HepG2 (cell line): ENCODE data around the gene CYTH1. TPM values are rescaled to one million over a fixed set of nuclear protein-coding genes. Genes with fewer than 3 reads are reported as not detected.

Experiments used
- BRCA1 ChIP-seq: sonication (generic); formaldehyde crosslinking; IDR thresholded peaks from 2 replicates; pipeline ENCODE4 v1.4.0; 2020; ENCODE audit warnings: missing genetic modification reagents
- CEBPB ChIP-seq: IDR thresholded peaks from 2 replicates; pipeline ENCODE4 v1.6.1; 2011; ENCODE audit warnings: low read depth, low read length, improper control_type of control experiment, borderline replicate concordance
- DNMT1 ChIP-seq: sonication (generic); formaldehyde crosslinking; IDR thresholded peaks from 2 replicates; pipeline ENCODE4 v1.5.1; 2020; ENCODE audit warnings: mild to moderate bottlenecking, missing genetic modification reagents
- GABPA ChIP-seq, 2 experiments: IDR thresholded peaks; 2 replicates each; pipeline ENCODE4 v1.6.1; 2011 to 2016; ENCODE audit warnings: low read depth in 2 of 2, low read length in 1 of 2, missing biosample characterization in 1 of 2, missing genetic modification characterization in 1 of 2
- GMEB2 ChIP-seq: IDR thresholded peaks from 2 replicates; pipeline ENCODE4 v1.6.1; 2016; ENCODE audit warnings: missing biosample characterization, missing genetic modification reagents, low read depth
- KLF11 ChIP-seq: IDR thresholded peaks from 2 replicates; pipeline ENCODE4 v1.6.1; 2016; ENCODE audit warnings: missing compliant biosample characterization
- MTF2 ChIP-seq: sonication (generic); formaldehyde crosslinking; IDR thresholded peaks from 2 replicates; pipeline ENCODE4 v1.5.0; 2020; ENCODE audit warnings: missing genetic modification reagents, borderline replicate concordance
- RAD21 ChIP-seq: fragments of 450-650 bp; formaldehyde crosslinking; IDR thresholded peaks from 2 replicates; pipeline ENCODE4 v1.5.0; 2020; ENCODE audit warnings: mild to moderate bottlenecking
- SP4 ChIP-seq: sonication (generic); formaldehyde crosslinking; IDR thresholded peaks from 2 replicates; pipeline ENCODE4 v1.8.1; 2023; ENCODE audit warnings: mild to moderate bottlenecking, missing genetic modification reagents
- STAG1 ChIP-seq: sonication (generic); formaldehyde crosslinking; IDR thresholded peaks from 2 replicates; pipeline ENCODE4 v1.4.0; 2020; ENCODE audit warnings: missing genetic modification reagents
- TEF ChIP-seq: sonication (generic); formaldehyde crosslinking; IDR thresholded peaks from 2 replicates; pipeline ENCODE4 v1.5.0; 2020; ENCODE audit warnings: missing genetic modification reagents
- ZBTB38 ChIP-seq: sonication (generic); formaldehyde crosslinking; IDR thresholded peaks from 2 replicates; pipeline ENCODE4 v1.5.1; 2020; ENCODE audit warnings: mild to moderate bottlenecking, missing genetic modification reagents
- ZBTB42 ChIP-seq: sonication (generic); formaldehyde crosslinking; IDR thresholded peaks from 2 replicates; pipeline ENCODE4 v1.5.0; 2020; ENCODE audit warnings: mild to moderate bottlenecking, missing genetic modification reagents
- ZBTB44 ChIP-seq: sonication (generic); formaldehyde crosslinking; IDR thresholded peaks from 2 replicates; pipeline ENCODE4 v1.4.0; 2020; ENCODE audit warnings: missing genetic modification reagents
- ZBTB7B ChIP-seq: sonication (generic); formaldehyde crosslinking; IDR thresholded peaks from 2 replicates; pipeline ENCODE4 v1.4.0; 2020; ENCODE audit warnings: missing genetic modification reagents
- ZFY ChIP-seq: sonication (generic); formaldehyde crosslinking; IDR thresholded peaks from 2 replicates; pipeline ENCODE4 v1.4.0; 2020; ENCODE audit warnings: missing genetic modification reagents
- ZNF30 ChIP-seq: sonication (generic); formaldehyde crosslinking; IDR thresholded peaks from 2 replicates; pipeline ENCODE4 v1.5.0; 2020; ENCODE audit warnings: mild to moderate bottlenecking, missing genetic modification reagents
- ZNF343 ChIP-seq: sonication (generic); formaldehyde crosslinking; IDR thresholded peaks from 2 replicates; pipeline ENCODE4 v1.4.0; 2020; ENCODE audit warnings: mild to moderate bottlenecking, missing genetic modification reagents
- ZNF431 ChIP-seq: sonication (generic); formaldehyde crosslinking; IDR thresholded peaks from 2 replicates; pipeline ENCODE4 v1.9.0; 2022; ENCODE audit warnings: missing genetic modification reagents, low read depth, mild to moderate bottlenecking, borderline replicate concordance
- ZNF44 ChIP-seq: sonication (generic); formaldehyde crosslinking; IDR thresholded peaks from 2 replicates; pipeline ENCODE4 v1.5.1; 2020; ENCODE audit warnings: mild to moderate bottlenecking, missing genetic modification reagents
- ZNF510 ChIP-seq: sonication (generic); formaldehyde crosslinking; IDR thresholded peaks from 2 replicates; pipeline ENCODE4 v1.4.0; 2020; ENCODE audit warnings: low read depth, mild to moderate bottlenecking, missing genetic modification reagents
- ZNF83 ChIP-seq: sonication (generic); formaldehyde crosslinking; IDR thresholded peaks from 2 replicates; pipeline ENCODE4 v1.4.0; 2020; ENCODE audit warnings: missing genetic modification reagents, mild to moderate bottlenecking, borderline replicate concordance
- ZSCAN20 ChIP-seq: sonication (generic); formaldehyde crosslinking; IDR thresholded peaks from 2 replicates; pipeline ENCODE4 v1.4.0; 2020; ENCODE audit warnings: missing genetic modification reagents, mild to moderate bottlenecking, borderline replicate concordance
- polyA plus RNA-seq, 8 experiments: library from polyadenylated mRNA; depleted of rRNA in 3 of 8; stranded (reverse) in 7 of 8; unstranded in 1 of 8; fragments of >200 nt; fragmentation: Illumina TruSeq in 4 of 8; extraction: Trizol in 4 of 8; gene quantifications; 2 replicates each; pipeline versions ENCODE4 v1.2.1 to v1.2.3, GENCODE V29; 2011 to 2016; ENCODE audit warnings: low read depth in 4 of 8, missing spikeins in 1 of 8, mixed read lengths in 1 of 8; ENCODE audit not compliant: insufficient read depth in 1 of 8
- total RNA-seq, 5 experiments: library from RNA; depleted of rRNA; stranded (reverse); fragments of >200 nt; fragmentation: Illumina TruSeq; extraction: Trizol; gene quantifications; 2 replicates each; pipeline ENCODE4 v1.2.3, GENCODE V29; 2016; ENCODE audit warnings: low read depth in 1 of 5
- TF ChIP-seq, protein P1 (sequence below): sonication (generic); formaldehyde crosslinking; IDR thresholded peaks from 2 replicates; pipeline ENCODE4 v1.9.0; 2021; ENCODE audit warnings: missing genetic modification reagents, borderline replicate concordance

The CYTH1 gene
- total and polyA plus RNA-seq, 2 of the 13 experiments (the other 11 are each of a cell fraction or from before 2014, with no cell fraction given): 20.1 to 48.9 TPM

DNA sequence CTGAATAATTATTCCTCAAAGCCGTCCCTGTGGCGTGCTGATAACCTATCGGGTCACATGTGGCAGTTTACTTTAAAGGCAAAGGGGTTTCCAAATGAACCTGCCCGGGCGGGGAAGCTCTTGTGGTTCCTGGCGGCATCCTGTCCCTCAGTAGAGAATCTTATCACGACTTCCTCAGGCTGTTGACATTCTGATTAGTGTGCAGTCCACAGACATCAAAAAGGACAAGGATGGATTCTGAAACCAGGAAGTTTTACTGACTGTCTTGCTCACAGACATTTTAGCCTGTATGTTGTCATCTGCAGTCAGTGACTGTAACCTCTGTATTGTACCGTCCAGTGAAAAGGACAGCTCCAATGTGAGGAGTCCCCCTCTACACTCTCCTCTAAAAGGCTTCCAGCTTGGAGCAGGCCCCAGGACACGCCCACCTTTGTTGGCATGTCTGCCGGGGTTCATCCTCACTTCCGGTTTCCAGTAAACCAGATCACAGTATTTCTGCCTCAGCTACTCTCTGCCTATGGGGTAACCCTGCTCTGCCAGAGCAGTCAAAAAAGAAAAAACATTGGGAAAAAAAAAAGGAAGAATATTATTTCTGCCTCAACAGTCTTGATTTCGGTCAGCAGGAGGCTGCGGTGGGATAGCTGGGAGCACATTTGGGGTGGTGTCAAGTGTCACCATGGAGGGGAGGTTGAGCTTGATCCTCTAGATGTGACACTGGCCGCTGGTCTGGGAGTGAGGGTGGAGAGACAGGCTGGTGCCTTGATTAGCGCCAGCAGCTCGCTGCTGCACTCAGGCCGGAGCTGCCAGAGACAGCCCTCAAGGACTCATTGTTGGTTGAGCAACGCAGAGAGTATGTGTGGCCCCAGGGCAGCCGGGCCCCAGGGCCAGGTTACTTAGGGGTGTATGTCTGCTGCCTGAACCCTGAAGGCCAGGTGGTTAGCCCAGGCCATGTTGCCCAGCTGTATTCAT, 115.8 kb downstream of the CYTH1 start (continued):
- TF ChIP-seq DNMT1 (CRISPR knock-in tag) (no peak), KLF11 (CRISPR knock-in tag) (no peak; the same call in 1 of the 2 replicates), ZBTB7B (CRISPR knock-in tag) (peak; percentile 47), TEF (CRISPR knock-in tag) (no peak), ZNF510 (CRISPR knock-in tag) (no peak), GABPA (IDR thresholded peaks at IDR 0.05; ENCODE audit: low read depth, low read length) (no peak), GABPA (CRISPR knock-in tag; IDR thresholded peaks at IDR 0.05; ENCODE audit: low read depth) (peak; percentile 69), ZBTB42 (no peak), ZNF431 (CRISPR knock-in tag) (0 out of 2 replicates have a peak, but pooled peaks have one; percentile 34), ZSCAN20 (CRISPR knock-in tag) (no peak), ZBTB38 (CRISPR knock-in tag) (peak; percentile 71; the same call in 1 of the 2 replicates), ZNF83 (CRISPR knock-in tag) (no peak), SP4 (CRISPR knock-in tag) (no peak; the same call in 1 of the 2 replicates), GMEB2 (CRISPR knock-in tag) (no peak), RAD21 (CRISPR knock-in tag) (no peak), MTF2 (no peak), ZFY (peak; percentile 79), ZBTB44 (CRISPR knock-in tag) (no peak), STAG1 (CRISPR knock-in tag) (peak; percentile 13), ZNF343 (0 out of 2 replicates have a peak, but pooled peaks have one; percentile 16), CEBPB (peak; percentile 85; the same call in 1 of the 2 replicates), ZNF44 (CRISPR knock-in tag) (no peak), ZNF30 (CRISPR knock-in tag) (no peak), BRCA1 (peak; percentile 26; the same call in 1 of the 2 replicates)
- TF ChIP-seq, protein P1, sequence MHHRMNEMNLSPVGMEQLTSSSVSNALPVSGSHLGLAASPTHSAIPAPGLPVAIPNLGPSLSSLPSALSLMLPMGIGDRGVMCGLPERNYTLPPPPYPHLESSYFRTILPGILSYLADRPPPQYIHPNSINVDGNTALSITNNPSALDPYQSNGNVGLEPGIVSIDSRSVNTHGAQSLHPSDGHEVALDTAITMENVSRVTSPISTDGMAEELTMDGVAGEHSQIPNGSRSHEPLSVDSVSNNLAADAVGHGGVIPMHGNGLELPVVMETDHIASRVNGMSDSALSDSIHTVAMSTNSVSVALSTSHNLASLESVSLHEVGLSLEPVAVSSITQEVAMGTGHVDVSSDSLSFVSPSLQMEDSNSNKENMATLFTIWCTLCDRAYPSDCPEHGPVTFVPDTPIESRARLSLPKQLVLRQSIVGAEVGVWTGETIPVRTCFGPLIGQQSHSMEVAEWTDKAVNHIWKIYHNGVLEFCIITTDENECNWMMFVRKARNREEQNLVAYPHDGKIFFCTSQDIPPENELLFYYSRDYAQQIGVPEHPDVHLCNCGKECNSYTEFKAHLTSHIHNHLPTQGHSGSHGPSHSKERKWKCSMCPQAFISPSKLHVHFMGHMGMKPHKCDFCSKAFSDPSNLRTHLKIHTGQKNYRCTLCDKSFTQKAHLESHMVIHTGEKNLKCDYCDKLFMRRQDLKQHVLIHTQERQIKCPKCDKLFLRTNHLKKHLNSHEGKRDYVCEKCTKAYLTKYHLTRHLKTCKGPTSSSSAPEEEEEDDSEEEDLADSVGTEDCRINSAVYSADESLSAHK (CRISPR knock-in tag): no peak
